Neuronal stem cell (in vitro differentiated cells): ENCODE data around the gene IL16.

Source experiments
- DNase-seq: peaks from one replicate; pipeline ENCODE4 v3.0.0-alpha.2; 2013; ENCODE audit warnings: low spot score
- H2AFZ ChIP-seq: one replicate; pipeline ENCODE4 v1.6.1; 2013; ENCODE audit warnings: mild to moderate bottlenecking, low read length, inconsistent platforms
- H2AK5ac ChIP-seq: 2 replicates; pipeline ENCODE4 v1.6.1; 2013; ENCODE audit warnings: low read depth, mild to moderate bottlenecking, inconsistent platforms, low read length, moderate library complexity, mixed read lengths
- H2BK120ac ChIP-seq: 2 replicates; pipeline ENCODE4 v1.6.1; 2013; ENCODE audit warnings: low read depth, mild to moderate bottlenecking, inconsistent platforms, low read length, moderate library complexity, mixed read lengths
- H2BK12ac ChIP-seq: one replicate; pipeline ENCODE4 v1.6.1; 2013; ENCODE audit warnings: low read length, inconsistent platforms
- H2BK15ac ChIP-seq: 2 replicates; pipeline ENCODE4 v1.6.1; 2013; ENCODE audit warnings: mild to moderate bottlenecking, low read length, inconsistent platforms, mixed read lengths
- H2BK5ac ChIP-seq: one replicate; pipeline ENCODE4 v1.6.1; 2013; ENCODE audit warnings: inconsistent platforms, mild to moderate bottlenecking, low read length, moderate library complexity
- H3K14ac ChIP-seq: one replicate; pipeline ENCODE4 v1.6.1; 2013; ENCODE audit warnings: low read length, inconsistent platforms
- H3K18ac ChIP-seq: 2 replicates; pipeline ENCODE4 v1.6.1; 2013; ENCODE audit warnings: low read length, inconsistent platforms
- H3K23ac ChIP-seq: 2 replicates; pipeline ENCODE4 v1.6.1; 2013; ENCODE audit warnings: low read depth, mild to moderate bottlenecking, mixed read lengths, low read length, inconsistent platforms; ENCODE audit not compliant: poor library complexity
- H3K27ac ChIP-seq: replicated peaks from 3 replicates; pipeline ENCODE4 v1.5.1; 2013; ENCODE audit warnings: low read length, inconsistent platforms
- H3K27me3 ChIP-seq, 3 experiments: 2 replicates each; pipeline ENCODE4 v1.6.1; 2013; ENCODE audit warnings: low read length in 3 of 3, mild to moderate bottlenecking in 2 of 3, inconsistent platforms in 1 of 3, low read depth in 1 of 3, mixed read lengths in 1 of 3, moderate library complexity in 1 of 3; ENCODE audit not compliant: control insufficient read depth in 3 of 3, insufficient read depth in 3 of 3
- H3K36me3 ChIP-seq, 2 donors: replicated peaks in 1 of 2; 2 replicates each; pipeline ENCODE4 v1.6.1; 2013; ENCODE audit warnings: low read length in 2 of 2; ENCODE audit not compliant: control insufficient read depth in 2 of 2, insufficient read depth in 2 of 2
- H3K4ac ChIP-seq: 2 replicates; pipeline ENCODE4 v1.6.1; 2013; ENCODE audit warnings: inconsistent platforms, mild to moderate bottlenecking, low read length, moderate library complexity
- H3K4me1 ChIP-seq, 2 donors: 1 replicate in 1 of 2; 2 replicates in 1 of 2; pipeline ENCODE4 v1.6.1; 2013; ENCODE audit warnings: low read length in 2 of 2, low read depth in 1 of 2; ENCODE audit not compliant: control insufficient read depth in 2 of 2, insufficient read depth in 1 of 2
- H3K4me2 ChIP-seq: one replicate; pipeline ENCODE4 v1.6.1; 2013; ENCODE audit warnings: mild to moderate bottlenecking, low read length, inconsistent platforms; ENCODE audit not compliant: insufficient read depth, poor library complexity, severe bottlenecking
- H3K4me3 ChIP-seq, 2 donors: 2 replicates each; pipeline ENCODE4 v1.5.1; 2013; ENCODE audit warnings: low read length in 2 of 2, mild to moderate bottlenecking in 2 of 2, inconsistent platforms in 1 of 2, moderate library complexity in 1 of 2
- H3K79me1 ChIP-seq: one replicate; pipeline ENCODE4 v1.6.1; 2013; ENCODE audit warnings: low read depth, mild to moderate bottlenecking, inconsistent platforms, low read length, moderate library complexity
- H3K9ac ChIP-seq: one replicate; pipeline ENCODE4 v1.6.1; 2013; ENCODE audit warnings: mild to moderate bottlenecking, low read depth, low read length, inconsistent platforms; ENCODE audit not compliant: poor library complexity
- H3K9me3 ChIP-seq, 2 donors: replicated peaks in 1 of 2; 2 replicates each; pipeline versions ENCODE3 to v1.6.1; 2013; ENCODE audit warnings: low read length in 2 of 2, mild to moderate bottlenecking in 2 of 2, inconsistent platforms in 1 of 2, low read depth in 1 of 2, mixed read lengths in 1 of 2, moderate library complexity in 1 of 2; ENCODE audit not compliant: control insufficient read depth in 2 of 2, insufficient read depth in 1 of 2
- H4K8ac ChIP-seq: one replicate; pipeline ENCODE4 v1.6.1; 2013; ENCODE audit warnings: low read depth, mild to moderate bottlenecking, inconsistent platforms, low read length, moderate library complexity
- H4K91ac ChIP-seq: one replicate; pipeline ENCODE4 v1.6.1; 2013; ENCODE audit warnings: low read length, low read depth, mild to moderate bottlenecking, inconsistent platforms; ENCODE audit not compliant: poor library complexity
- WGBS, 2 donors: extraction: QIAGEN DNeasy Blood & Tissue Kit; methylation state at CpG; one replicate each; pipeline ENCODE4 v1.1.7; 2013; ENCODE audit warnings: missing lambda C conversion rate in 2 of 2, mixed read lengths in 1 of 2; ENCODE audit not compliant: insufficient read length in 2 of 2, insufficient replicate concordance in 1 of 2; ENCODE audit errors: extremely low coverage in 2 of 2; 5-methylcytosine and 5-hydroxymethylcytosine counted together

Gene IL16

GRCh38 chr15:81197255-81197630 is 564 bp downstream of the IL16 start:
- no peak overlapping the region for H3K23ac ChIP-seq
- H3K4me1 ChIP-seq = peaks cover 0 to 15% of the 10 kb centered on the region in 2 donors
- no peak overlapping the region for H4K91ac ChIP-seq
- H3K9ac ChIP-seq = no peak overlapping the region
- WGBS, 2 donors = no CpG with 5 or more reads among the region's 7 CpGs
- peak overlapping the region; percentile 25 for H3K18ac ChIP-seq
- DNase-seq = no peak
- no peak overlapping the region for H3K4me3 ChIP-seq
- peak overlapping the region; percentile 51 for H2BK15ac ChIP-seq
- no peaks in the 10 kb centered on the region for H3K27me3 ChIP-seq
- H3K4ac ChIP-seq = no peak overlapping the region
- H2AK5ac ChIP-seq = no peak overlapping the region
- H3K4me2 ChIP-seq = no peak overlapping the region
- no peak overlapping the region for H2BK5ac ChIP-seq
- no peak overlapping the region for H3K14ac ChIP-seq
- H3K79me1 ChIP-seq = no peaks in the 10 kb centered on the region
- H3K27ac ChIP-seq = no peak overlapping the region
- no peak overlapping the region for H4K8ac ChIP-seq
- no peaks in the 10 kb centered on the region for H3K36me3 ChIP-seq
- no peaks in the 10 kb centered on the region for H3K9me3 ChIP-seq
- H2BK120ac ChIP-seq = no peak overlapping the region
- H2AFZ ChIP-seq = no peak overlapping the region
- H2BK12ac ChIP-seq = no peak overlapping the region

GRCh38 chr15:81197688-81198281 is 1.1 kb downstream of the IL16 start:
- Histone ChIP-seq H2AK5ac (no peak overlapping the region), H3K18ac (no peak overlapping the region), H3K9ac (no peak overlapping the region), H2BK5ac (no peak overlapping the region), H2AFZ (no peak overlapping the region), H2BK15ac (no peak overlapping the region), H3K4me3 (no peak overlapping the region), H3K9me3 (no peaks in the 10 kb centered on the region), H3K36me3 (no peaks in the 10 kb centered on the region), H2BK120ac (no peak overlapping the region), H2BK12ac (no peak overlapping the region), H3K4me2 (no peak overlapping the region), H3K23ac (no peak overlapping the region), H3K4ac (no peak overlapping the region), H3K27me3 (no peaks in the 10 kb centered on the region), H3K79me1 (no peaks in the 10 kb centered on the region), H4K91ac (no peak overlapping the region), H4K8ac (no peak overlapping the region), H3K27ac (no peak overlapping the region), H3K14ac (no peak overlapping the region), H3K4me1 (peaks cover 0 to 15% of the 10 kb centered on the region in 2 donors)
- DNase-seq = no peak
- WGBS, 2 donors = no CpG with 5 or more reads among the region's 7 CpGs

GRCh38 chr15:81199031-81199779 is 2.5 kb downstream of the IL16 start:
- Histone ChIP-seq H3K27me3 (no peaks in the 10 kb centered on the region), H3K79me1 (no peaks in the 10 kb centered on the region), H3K27ac (no peak overlapping the region), H3K4me1 (peaks cover 0 to 15% of the 10 kb centered on the region in 2 donors), H2AFZ (no peak overlapping the region), H3K36me3 (no peaks in the 10 kb centered on the region), H3K23ac (no peak overlapping the region), H3K9me3 (no peaks in the 10 kb centered on the region), H3K18ac (no peak overlapping the region), H2BK12ac (no peak overlapping the region), H2AK5ac (peak overlapping the region; percentile 31), H4K8ac (no peak overlapping the region), H3K9ac (peak overlapping the region; percentile 0), H3K14ac (no peak overlapping the region), H3K4me2 (no peak overlapping the region), H2BK15ac (no peak overlapping the region), H3K4ac (no peak overlapping the region), H3K4me3 (no peak overlapping the region), H2BK5ac (no peak overlapping the region), H4K91ac (no peak overlapping the region), H2BK120ac (no peak overlapping the region)
- no CpG with 5 or more reads among the region's 11 CpGs for WGBS, 2 donors
- DNase-seq = no peak

GRCh38 chr15:81206018-81206417 is 9.3 kb downstream of the IL16 start:
- no peaks in the 10 kb centered on the region for H3K79me1 ChIP-seq
- no peaks in the 10 kb centered on the region for H3K27me3 ChIP-seq
- no peak overlapping the region for H4K91ac ChIP-seq
- H4K8ac ChIP-seq = no peak overlapping the region
- H2BK15ac ChIP-seq = no peak overlapping the region
- no peak overlapping the region for H2BK5ac ChIP-seq
- DNase-seq = no peak
- H2BK120ac ChIP-seq = no peak overlapping the region
- H3K14ac ChIP-seq = no peak overlapping the region
- H3K4ac ChIP-seq = no peak overlapping the region
- no peak overlapping the region for H3K18ac ChIP-seq
- H3K9ac ChIP-seq = no peak overlapping the region
- no peaks in the 10 kb centered on the region for H3K36me3 ChIP-seq
- no peak overlapping the region for H3K27ac ChIP-seq
- no peak overlapping the region for H2BK12ac ChIP-seq
- no peak overlapping the region for H3K4me2 ChIP-seq
- no peak overlapping the region for H3K4me3 ChIP-seq
- H3K9me3 ChIP-seq = no peaks in the 10 kb centered on the region
- H2AFZ ChIP-seq = no peak overlapping the region
- H3K23ac ChIP-seq = no peak overlapping the region
- H3K4me1 ChIP-seq = no peaks in the 10 kb centered on the region
- no peak overlapping the region for H2AK5ac ChIP-seq
- no CpG with 5 or more reads among the region's 3 CpGs for WGBS, 2 donors
